Measurements from ENCODE around the gene ARV1.

- no peak for TF ChIP-seq CTCF (optimal IDR thresholded peaks at IDR 0.05 in 1 of 3, IDR thresholded peaks at IDR 0.05 in 1 of 3, conservative IDR thresholded peaks at IDR 0.05 in 1 of 3; ENCODE audit: extremely low read depth in 1 of 3, insufficient read depth in 2 of 3, low read length in 3 of 3)
- no peak for TF ChIP-seq EZH2 (IDR thresholded peaks at IDR 0.05; ENCODE audit: low read length)
These were observed 41.5 kb upstream of the ARV1 start for GRCh38 chr1:230937371-230937770.
